ENCODE data around the gene UQCR10.

DNA sequence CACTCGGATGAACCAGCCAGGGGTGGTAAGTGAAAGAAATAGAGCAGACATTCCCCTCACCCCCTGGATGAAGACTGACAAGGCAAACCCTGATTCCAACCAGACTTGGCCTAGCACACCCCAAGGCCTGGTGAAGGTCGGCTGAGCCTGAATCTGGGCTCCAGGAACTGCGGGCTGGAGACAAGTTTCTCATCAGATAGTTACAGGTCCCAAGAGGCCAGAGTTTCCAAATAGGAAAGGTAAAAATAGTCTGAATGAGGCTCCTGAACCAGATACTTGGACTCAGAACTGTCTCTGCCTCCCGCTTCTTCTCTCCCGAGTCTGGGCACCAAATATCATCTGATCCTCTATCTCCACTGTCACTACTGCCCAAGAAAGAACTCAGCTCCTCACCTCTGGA, 8.2 kb upstream of the UQCR10 start:
- TF ChIP-seq GATA2 (IDR thresholded peaks at IDR 0.05; ENCODE audit: low read depth, low read length) (no peak), GATA3 (IDR thresholded peaks at IDR 0.05; ENCODE audit: low read depth, low read length) (no peak)
